ENCODE results near the gene ARHGDIA. TPM values are rescaled to one million over a fixed set of nuclear protein-coding genes. Genes with fewer than 3 reads are reported as not detected.

Gene ARHGDIA
- total and polyA plus RNA-seq, 2 of the 8 experiments (the other 6 are each of a cell fraction or from before 2014, with no cell fraction given) = 62.4 to 217 TPM

- H3K23me2 ChIP-seq (ENCODE audit: low read depth, low read length) = peaks cover 8% of the 10 kb centered on the region
- H4K5ac ChIP-seq (ENCODE audit: insufficient read length, low read depth, low read length) = no peak overlapping the region
- H2BK20ac ChIP-seq (ENCODE audit: low read length) = no peak overlapping the region
- no peak overlapping the region for H4K91ac ChIP-seq (replicated peaks; ENCODE audit: insufficient read length, low read length)
- DNase-seq (ENCODE audit: low read depth in 1 of 2, low spot score in 2 of 2) (no peak), FAIRE-seq (no peak)
- H3K9me3 ChIP-seq (ENCODE audit: insufficient read depth in 2 of 2, low read depth in 1 of 2, low read length in 1 of 2) = no peaks in the 10 kb centered on the region
- H3K79me2 ChIP-seq (ENCODE audit: control insufficient read depth in 1 of 2, insufficient read depth in 2 of 2, low read length in 2 of 2) = peaks cover 0 to 17% of the 10 kb centered on the region in 2 experiments; a peak in 1 of 4 replicates
- peak overlapping the region; percentile 12; the same call in 1 of the 2 replicates for H2BK5ac ChIP-seq (ENCODE audit: low read depth, low read length)
- H3K79me1 ChIP-seq (ENCODE audit: low read depth, low read length) = peaks cover 13% of the 10 kb centered on the region
- H3K4me2 ChIP-seq (ENCODE audit: insufficient read depth in 1 of 2, low read depth in 2 of 2, low read length in 2 of 2) = no peak overlapping the region
- no peak overlapping the region for H2BK15ac ChIP-seq (ENCODE audit: low read length)
- POLR2A ChIA-PET (ENCODE audit: partially characterized antibody) = interaction anchor here (1.2 kb wide), 1 partner anchor 12 kb away, joined by 4 read pairs; no protein-coding TSS in a partner anchor
- H3K27me3 ChIP-seq (replicated peaks in 1 of 4; ENCODE audit: control insufficient read depth in 3 of 4, extremely low read depth in 1 of 4, insufficient read depth in 3 of 4, low read length in 3 of 4) = 0 out of 7 replicates have a peak, but pooled peaks cover 0 to 2% (median 0%) of the 10 kb centered on the region in 4 experiments
- no peak overlapping the region for H3K18ac ChIP-seq (ENCODE audit: extremely low read depth, low read length)
- no peak overlapping the region for H2BK12ac ChIP-seq (ENCODE audit: low read depth, low read length)
- H4K8ac ChIP-seq (ENCODE audit: extremely low read depth, insufficient read depth, low read length) = peak overlapping the region; percentile 19
- H3K14ac ChIP-seq (ENCODE audit: insufficient read length) = no peak overlapping the region
- no peak overlapping the region for H3K56ac ChIP-seq (replicated peaks; ENCODE audit: insufficient read length, low read depth, low read length)
- peak overlapping the region; percentile 53; the same call in 1 of the 2 replicates for H2AK5ac ChIP-seq (ENCODE audit: low read depth, low read length)
- CTCF ChIA-PET (ENCODE audit: partially characterized antibody) = interaction anchor here (2.0 to 2.5 kb wide), 2 partner anchors 8 to 22 kb away, joined by 6 to 9 read pairs; no protein-coding TSS in a partner anchor
- H3K9ac ChIP-seq (replicated peaks in 1 of 4; ENCODE audit: extremely low read depth in 1 of 4, low read depth in 3 of 4, low read length in 3 of 4) = no peak overlapping the region
- H2BK120ac ChIP-seq (replicated peaks; ENCODE audit: low read depth, low read length) = no peak overlapping the region
- H3K36me3 ChIP-seq (ENCODE audit: control insufficient read depth in 2 of 4, insufficient read depth in 4 of 4, low read length in 3 of 4) = no peaks in the 10 kb centered on the region; a peak in 1 of 8 replicates
- no peak overlapping the region for H3K27ac ChIP-seq (ENCODE audit: low read depth, low read length)
- peaks cover 2 to 23% of the 10 kb centered on the region in 2 experiments for H4K20me1 ChIP-seq (replicated peaks in 1 of 2; ENCODE audit: control insufficient read depth in 1 of 2, insufficient read depth in 2 of 2, low read length in 2 of 2)
- H3K4me3 ChIP-seq (ENCODE audit: extremely low read depth in 1 of 4, insufficient read depth in 2 of 4, low read depth in 3 of 4, low read length in 4 of 4) = no peak overlapping the region
- H2AFZ ChIP-seq (ENCODE audit: low read length) = no peak overlapping the region
- no peak overlapping the region for H3K4ac ChIP-seq (replicated peaks; ENCODE audit: insufficient read length, low read depth, low read length)
- no peak overlapping the region for H3K23ac ChIP-seq (ENCODE audit: insufficient read length)
- peaks cover 0 to 22% (median 14%) of the 10 kb centered on the region in 4 experiments; a peak in 5 of 7 replicates for H3K4me1 ChIP-seq (replicated peaks in 1 of 4; ENCODE audit: control insufficient read depth in 3 of 4, insufficient read depth in 4 of 4, low read length in 3 of 4)
- WGBS, 2 experiments (ENCODE audit: extremely low coverage in 1 of 2, insufficient coverage in 1 of 2, insufficient read length in 1 of 2, insufficient replicate concordance in 2 of 2, low coverage in 1 of 2, low lambda C conversion rate in 2 of 2, missing lambda C conversion rate in 1 of 2) = 93% methylated on average over 6 of the region's 6 CpGs; no CpG with 5 or more reads in 1 of the 2 experiments
- TF ChIP-seq HDAC2 (IDR thresholded peaks at IDR 0.05; ENCODE audit: borderline replicate concordance in 1 of 2, low read depth in 2 of 2, low read length in 2 of 2) (no peak), KDM5A (IDR thresholded peaks at IDR 0.05; ENCODE audit: low read length) (no peak), RFX5 (IDR thresholded peaks at IDR 0.05; ENCODE audit: borderline replicate concordance, low read depth, low read length) (no peak), SIRT6 (IDR thresholded peaks at IDR 0.05; ENCODE audit: low read length) (no peak), SRF (IDR thresholded peaks at IDR 0.05; ENCODE audit: low read depth, low read length) (no peak), TCF12 (IDR thresholded peaks at IDR 0.05; ENCODE audit: low read depth, low read length) (no peak), CBX5 (IDR thresholded peaks at IDR 0.05; ENCODE audit: low read depth, low read length) (no peak), BCL11A (IDR thresholded peaks at IDR 0.05; ENCODE audit: low read depth in 2 of 2, low read length in 2 of 2) (no peak)
Observed at GRCh38 chr17:81829858-81830257, 41.3 kb downstream of the ARHGDIA start.
